ENCODE data around the gene SRRM3.
A peak's percentile ranks its signal among the peaks of the same experiment; 100 is the strongest.
"Not testable (repeated sequence)": the region's sequence is repeated elsewhere in the genome, so short reads cannot be mapped to it uniquely, and the experiment has no call there.

The SRRM3 gene

GRCh38 chr7:76201732-76202665, at the start of gene SRRM3:
TSS of gene SRRM3 (plus strand) at chr7:76201896. CDS start at chr7:76235067, 33,171 bp downstream.
- peak; percentile 94 for DNase-seq

DNA sequence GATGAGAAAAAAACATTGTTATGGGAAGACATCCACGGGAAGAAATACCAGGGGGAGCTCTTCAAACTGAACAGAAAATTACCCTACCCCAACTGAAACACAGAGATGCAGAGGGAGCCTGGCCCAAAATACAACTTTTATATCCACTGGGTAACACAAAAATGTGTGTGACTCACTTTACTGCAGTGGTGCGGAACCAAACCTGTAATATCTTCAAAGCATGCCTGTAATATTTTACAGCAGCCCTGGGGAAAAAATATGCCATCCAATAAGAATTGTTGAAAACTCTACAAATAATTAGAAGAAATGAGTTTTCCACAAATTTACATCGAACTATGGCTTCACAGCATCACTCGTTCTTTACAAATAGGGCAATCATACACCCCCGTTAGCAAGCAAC, 49.8 kb upstream of the SRRM3 start:
- DNase-seq = no peak

DNA sequence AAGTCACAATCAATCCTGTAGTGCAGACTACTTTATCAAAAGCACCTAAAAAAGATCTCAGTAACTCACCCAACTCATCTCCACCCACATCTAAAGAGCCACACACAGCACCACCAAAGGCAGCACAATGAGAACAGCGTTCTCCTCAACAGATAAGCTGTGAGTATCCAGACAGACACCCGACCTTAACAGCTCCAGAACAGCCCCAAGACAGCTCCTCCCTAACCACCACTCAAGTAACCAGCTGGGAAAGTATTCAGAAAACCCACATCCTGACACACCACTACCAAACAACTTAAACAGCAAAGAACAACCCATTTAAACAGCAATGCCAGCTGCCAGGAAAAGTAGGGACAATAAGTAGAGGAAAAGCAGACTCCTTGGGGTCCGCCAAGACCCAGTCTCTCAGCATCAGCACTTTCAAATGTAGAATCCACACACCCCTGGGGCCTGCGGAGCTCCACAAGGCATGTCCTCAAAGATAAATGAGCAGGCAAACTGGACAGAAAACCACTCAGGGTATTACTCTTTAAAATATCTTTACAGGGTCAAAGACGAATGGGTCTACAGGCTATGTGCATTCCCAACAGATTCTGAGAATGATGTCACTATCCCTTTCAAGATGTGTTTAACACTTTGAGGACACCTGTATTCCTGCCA, 48.0 kb upstream of the SRRM3 start:
- DNase-seq = not testable (repeated sequence)

- DNase-seq = no peak
Measured at GRCh38 chr7:76155938-76156337, 45.8 kb upstream of the SRRM3 start.

- DNase-seq = not testable (repeated sequence)
Measured at GRCh38 chr7:76156992-76157685, 44.6 kb upstream of the SRRM3 start.

GRCh38 chr7:76158416-76158815, 43.3 kb upstream of the SRRM3 start:
- DNase-seq = not testable (repeated sequence)

- DNase-seq = not testable (repeated sequence)
Measured at GRCh38 chr7:76162416-76163170, 39.1 kb upstream of the SRRM3 start.

DNA sequence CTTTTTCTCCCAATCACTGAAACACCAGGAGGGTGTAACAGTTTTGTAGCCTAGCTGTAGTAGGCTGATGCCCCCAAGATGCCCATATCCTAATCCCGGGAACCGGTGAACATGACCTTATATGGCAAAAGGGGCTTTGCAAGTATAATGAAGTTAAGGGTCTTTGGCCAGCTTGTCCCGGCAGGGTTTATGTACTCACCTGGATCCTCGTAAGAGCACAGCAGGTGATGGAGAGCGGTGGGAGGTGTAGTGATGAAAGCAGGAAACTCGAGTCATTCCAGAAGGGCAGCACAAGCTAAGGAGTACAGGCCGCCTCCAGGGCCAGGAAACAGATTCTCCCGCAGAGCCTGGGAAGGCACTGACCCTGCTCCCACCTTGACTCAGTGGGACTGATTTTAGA, 37.9 kb upstream of the SRRM3 start:
- not testable (repeated sequence) for DNase-seq

- DNase-seq = no peak
Measured at GRCh38 chr7:76165106-76165972, 36.4 kb upstream of the SRRM3 start.

- DNase-seq = no peak
Measured at GRCh38 chr7:76165973-76166403, 35.7 kb upstream of the SRRM3 start.

DNA sequence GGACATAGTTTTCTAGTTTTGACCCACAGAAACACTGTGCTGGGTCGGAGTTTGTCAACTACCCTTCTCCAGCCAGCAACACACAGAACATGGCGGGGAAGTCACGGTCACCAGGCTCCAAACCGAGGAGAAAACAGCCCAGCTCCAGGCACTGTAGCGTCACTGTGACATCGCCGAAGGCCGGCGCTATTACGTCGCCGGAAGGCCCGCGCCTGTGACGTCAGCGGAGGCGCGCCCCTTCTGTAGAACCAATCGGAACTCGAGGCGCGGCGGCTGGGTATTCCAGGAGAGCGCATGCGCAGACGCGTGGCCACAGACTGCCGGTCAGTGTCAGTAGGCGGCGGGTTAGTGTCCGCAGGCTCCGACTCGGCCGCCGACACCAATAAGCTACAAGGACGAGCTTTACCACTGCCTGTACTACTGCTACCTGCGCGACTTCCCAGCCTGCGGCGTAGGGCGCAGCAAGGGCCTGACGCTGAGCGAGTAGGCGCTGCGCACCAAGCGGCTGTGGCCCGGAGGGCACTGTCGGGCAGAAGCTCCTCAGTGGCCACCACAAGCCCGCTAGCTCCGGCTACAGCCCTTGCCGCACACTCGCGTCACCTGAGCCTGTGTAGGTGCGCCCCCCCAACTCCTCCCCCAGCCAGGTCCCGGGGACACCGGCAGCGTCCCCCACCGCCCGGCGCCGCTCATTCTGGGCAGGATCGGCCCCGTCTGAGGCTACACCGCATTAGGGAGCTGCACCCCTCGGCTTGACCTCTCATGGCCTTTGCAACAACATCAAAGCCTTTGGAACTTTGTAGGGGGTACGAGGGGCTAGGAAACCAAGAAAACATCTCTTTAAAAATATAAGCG, 35.1 kb upstream of the SRRM3 start:
- peak; percentile 97 for DNase-seq

DNA sequence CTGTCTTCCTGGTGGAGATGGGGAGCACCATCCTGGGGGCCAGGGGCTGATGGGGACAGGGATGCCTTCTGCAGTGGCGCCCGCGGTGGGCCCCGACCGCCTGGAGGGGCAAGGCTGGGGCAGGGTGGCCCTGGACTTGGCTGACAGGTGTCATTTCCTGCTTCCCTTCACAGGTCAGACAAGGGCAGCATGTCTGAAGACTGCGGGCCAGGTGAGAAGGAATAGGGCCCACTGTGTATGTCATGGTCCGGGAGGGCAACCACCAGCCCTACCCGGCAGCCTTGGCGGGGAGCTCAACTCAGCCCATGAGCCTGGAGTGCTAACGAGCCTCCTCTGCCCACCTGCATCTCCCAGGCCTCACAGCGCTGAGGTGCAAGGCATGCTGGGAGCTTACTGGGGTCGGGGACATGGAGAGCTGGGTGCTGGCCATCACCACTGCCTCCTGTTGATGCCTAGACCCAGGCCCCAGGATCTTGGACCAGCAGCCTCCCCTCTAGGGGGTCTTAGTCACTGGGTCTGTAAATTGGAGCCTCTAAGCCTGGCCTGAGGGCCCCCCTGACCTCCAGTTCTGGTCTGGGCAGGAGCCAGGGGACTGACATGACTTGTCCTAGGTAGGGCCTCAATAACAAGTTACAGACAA, 28.0 kb upstream of the SRRM3 start:
- DNase-seq = no peak

DNA sequence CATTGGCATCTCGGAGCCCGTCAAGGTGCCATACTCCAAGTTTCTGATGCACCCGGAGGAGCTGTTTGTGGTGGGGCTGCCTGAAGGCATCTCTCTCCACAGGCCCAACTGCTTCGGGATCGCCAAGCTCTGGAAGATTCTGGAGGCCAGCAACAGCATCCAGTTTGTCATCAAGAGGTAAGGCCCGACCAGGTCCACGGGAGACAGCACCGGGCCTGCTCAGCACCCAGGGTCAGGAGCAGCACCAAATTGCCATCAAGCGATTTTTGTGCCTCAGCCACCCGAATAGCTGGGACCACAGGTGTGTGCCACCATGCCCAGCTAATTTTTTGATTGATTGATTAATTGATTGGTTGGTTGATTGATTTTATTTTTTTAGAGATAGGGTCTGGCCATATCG, 24.7 kb upstream of the SRRM3 start:
- not testable (repeated sequence) for DNase-seq

DNA sequence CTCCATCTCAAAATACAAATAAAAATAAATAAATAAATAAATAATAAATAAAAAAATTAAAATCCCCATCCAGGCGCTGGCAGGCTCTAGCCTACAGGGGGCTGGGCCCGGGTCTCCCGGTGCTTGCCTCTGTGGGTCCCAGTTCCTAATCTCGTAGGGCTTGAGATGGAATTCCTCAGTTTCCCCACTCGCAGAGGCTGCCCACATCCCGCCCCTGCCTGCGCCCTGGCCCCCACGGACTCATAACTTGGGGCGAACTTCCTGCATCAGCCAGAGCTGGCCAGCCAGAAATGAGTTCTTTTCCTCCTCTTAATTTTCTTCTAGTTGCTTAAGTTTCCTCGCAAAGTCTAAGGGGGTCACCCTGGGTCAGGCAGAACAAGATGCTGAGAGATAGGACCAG, 22.0 kb upstream of the SRRM3 start:
- no peak for DNase-seq

DNA sequence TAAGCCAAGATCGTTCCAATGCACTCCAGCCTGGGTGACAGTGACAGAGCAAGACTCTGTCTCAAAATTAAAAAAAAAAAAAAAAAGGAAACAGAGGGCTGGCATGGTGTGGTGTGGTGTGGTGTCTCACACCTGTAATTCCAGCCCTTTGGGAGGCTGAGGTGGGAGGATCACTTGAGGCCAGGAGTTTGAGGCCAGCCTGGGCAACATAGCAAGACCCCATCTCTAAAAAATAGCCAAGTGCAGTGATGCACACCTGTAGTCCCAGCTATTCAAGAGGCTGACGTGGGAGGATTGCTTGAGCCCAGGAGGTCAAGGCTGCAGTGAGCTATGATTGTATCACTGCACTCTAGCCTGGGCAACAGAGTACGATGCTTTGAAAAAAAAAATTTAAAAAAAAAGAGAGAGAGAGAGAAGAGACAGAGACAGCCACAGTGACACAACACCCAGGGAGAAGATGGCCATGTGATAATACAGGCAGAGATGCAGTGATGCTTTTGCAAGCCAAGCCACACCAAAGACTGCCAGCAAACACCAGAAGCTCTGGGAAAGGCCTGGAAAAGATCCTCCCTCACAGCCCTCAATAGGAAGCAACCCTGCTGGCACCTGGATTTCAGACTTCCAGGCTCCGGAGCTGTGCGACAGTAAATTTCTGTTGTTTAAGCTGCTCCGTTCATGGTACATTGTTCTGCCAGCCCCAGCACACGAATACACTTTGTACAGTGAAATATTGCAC, 19.3 kb upstream of the SRRM3 start:
- DNase-seq = no peak

DNA sequence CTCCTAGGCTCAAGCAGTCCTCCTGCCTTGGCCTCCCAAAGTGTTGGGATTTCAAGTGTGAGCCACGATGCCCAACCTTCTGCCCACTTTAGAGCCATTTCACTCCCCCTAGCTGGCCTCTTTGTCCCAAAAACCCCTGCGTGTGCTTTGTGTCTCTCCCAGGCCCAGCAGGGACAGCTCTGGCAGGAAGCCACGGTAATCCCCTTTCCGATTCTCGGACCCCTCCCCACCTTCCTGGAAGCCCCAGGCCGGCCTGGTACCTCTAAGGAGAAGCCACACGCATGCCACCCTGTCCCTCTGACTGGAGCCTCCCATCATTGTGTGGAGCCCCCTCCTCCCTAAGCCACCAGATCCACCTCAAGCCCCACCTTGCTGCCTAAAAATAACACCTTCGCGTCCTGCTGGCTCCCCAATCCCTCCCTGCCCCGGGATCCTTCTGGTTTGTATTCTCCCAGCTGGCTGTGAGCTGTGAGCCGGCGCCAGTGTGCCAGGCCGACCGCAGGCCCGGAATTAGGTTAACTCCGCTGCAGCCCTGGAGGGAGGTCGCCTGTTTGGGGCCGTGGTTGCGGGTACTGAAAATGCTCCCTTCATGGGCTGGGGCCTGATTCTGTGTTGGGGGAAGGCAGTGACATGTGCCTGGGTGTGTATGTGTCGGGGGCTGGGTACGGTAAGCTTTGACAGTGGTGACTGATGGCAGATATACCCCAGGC, 16.4 kb upstream of the SRRM3 start:
- DNase-seq = no peak

- no peak for DNase-seq
Measured at GRCh38 chr7:76187272-76187671, 14.4 kb upstream of the SRRM3 start.

- no peak for DNase-seq
Measured at GRCh38 chr7:76189276-76189675, 12.4 kb upstream of the SRRM3 start.

DNA sequence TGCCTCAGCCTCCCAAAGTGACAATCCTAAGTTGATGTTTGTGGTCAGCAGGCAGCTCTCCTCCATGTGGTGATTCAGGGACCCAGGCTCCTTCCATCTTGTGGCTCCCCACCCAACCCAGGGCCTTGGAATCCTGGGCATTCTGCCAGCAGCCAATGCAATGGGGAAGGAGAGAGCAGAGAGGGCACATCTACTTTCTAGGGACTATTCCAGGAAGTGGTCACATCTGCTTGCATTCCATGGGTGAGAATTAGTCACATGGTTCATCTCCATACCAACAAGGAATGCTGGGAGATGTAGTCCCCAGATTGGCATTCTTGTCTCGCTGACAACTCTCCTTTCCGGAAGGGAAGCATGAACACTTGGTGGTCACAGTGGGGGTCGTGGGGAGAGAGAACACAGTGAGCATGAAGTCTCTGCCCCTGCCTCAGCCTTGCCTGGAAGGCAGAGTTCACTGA, 9.9 kb upstream of the SRRM3 start:
- DNase-seq = no peak
